Measurements from ENCODE around the gene CLK2.
"Not testable (repeated sequence)": the region's sequence is repeated elsewhere in the genome, so short reads cannot be mapped to it uniquely, and the experiment has no call there.

DNA sequence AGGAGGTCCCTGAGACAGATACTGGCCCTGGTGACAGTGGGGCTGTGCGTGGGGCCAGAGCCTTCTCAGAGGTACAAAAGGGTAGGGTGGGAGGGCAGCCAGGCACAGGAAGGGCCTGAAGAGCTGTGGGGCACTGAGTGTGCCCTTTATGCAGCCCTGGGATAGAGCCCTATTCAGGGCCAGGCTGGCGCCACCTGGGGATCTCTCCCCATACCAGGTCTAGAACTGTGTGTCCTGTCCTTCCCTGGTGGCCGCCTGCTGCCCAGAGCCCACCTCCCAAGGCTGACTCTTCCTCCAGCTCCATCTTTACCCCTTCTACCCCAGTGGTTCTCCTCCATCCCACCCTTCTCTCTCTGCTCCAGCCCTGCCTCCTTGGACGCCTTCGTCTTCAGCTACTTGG, 39.8 kb downstream of the CLK2 start:
- TF ChIP-seq EZH2phosphoT487 (IDR thresholded peaks at IDR 0.05; ENCODE audit: unreplicated experiment); EZH2 (IDR thresholded peaks at IDR 0.05; ENCODE audit: low read depth, unreplicated experiment); CREB1 (CRISPR knock-in tag; IDR thresholded peaks at IDR 0.05; ENCODE audit: low read depth); POLR2AphosphoS5 (IDR thresholded peaks at IDR 0.05; ENCODE audit: low read depth); ZNF331 (CRISPR knock-in tag; IDR thresholded peaks at IDR 0.05; ENCODE audit: low read depth); ZNF114 (CRISPR knock-in tag; IDR thresholded peaks at IDR 0.05); JUNB (IDR thresholded peaks at IDR 0.05; ENCODE audit: unreplicated experiment); NANOG (IDR thresholded peaks at IDR 0.05; ENCODE audit: borderline replicate concordance): not testable (repeated sequence)
- TF ChIP-seq, protein P1, sequence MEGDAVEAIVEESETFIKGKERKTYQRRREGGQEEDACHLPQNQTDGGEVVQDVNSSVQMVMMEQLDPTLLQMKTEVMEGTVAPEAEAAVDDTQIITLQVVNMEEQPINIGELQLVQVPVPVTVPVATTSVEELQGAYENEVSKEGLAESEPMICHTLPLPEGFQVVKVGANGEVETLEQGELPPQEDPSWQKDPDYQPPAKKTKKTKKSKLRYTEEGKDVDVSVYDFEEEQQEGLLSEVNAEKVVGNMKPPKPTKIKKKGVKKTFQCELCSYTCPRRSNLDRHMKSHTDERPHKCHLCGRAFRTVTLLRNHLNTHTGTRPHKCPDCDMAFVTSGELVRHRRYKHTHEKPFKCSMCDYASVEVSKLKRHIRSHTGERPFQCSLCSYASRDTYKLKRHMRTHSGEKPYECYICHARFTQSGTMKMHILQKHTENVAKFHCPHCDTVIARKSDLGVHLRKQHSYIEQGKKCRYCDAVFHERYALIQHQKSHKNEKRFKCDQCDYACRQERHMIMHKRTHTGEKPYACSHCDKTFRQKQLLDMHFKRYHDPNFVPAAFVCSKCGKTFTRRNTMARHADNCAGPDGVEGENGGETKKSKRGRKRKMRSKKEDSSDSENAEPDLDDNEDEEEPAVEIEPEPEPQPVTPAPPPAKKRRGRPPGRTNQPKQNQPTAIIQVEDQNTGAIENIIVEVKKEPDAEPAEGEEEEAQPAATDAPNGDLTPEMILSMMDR (conservative IDR thresholded peaks at IDR 0.05; ENCODE audit: low read depth in 2 of 2) = not testable (repeated sequence)
- TF ChIP-seq, protein P2, sequence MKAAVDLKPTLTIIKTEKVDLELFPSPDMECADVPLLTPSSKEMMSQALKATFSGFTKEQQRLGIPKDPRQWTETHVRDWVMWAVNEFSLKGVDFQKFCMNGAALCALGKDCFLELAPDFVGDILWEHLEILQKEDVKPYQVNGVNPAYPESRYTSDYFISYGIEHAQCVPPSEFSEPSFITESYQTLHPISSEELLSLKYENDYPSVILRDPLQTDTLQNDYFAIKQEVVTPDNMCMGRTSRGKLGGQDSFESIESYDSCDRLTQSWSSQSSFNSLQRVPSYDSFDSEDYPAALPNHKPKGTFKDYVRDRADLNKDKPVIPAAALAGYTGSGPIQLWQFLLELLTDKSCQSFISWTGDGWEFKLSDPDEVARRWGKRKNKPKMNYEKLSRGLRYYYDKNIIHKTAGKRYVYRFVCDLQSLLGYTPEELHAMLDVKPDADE (IDR thresholded peaks at IDR 0.05) = not testable (repeated sequence)
- TF ChIP-seq, protein P3, sequence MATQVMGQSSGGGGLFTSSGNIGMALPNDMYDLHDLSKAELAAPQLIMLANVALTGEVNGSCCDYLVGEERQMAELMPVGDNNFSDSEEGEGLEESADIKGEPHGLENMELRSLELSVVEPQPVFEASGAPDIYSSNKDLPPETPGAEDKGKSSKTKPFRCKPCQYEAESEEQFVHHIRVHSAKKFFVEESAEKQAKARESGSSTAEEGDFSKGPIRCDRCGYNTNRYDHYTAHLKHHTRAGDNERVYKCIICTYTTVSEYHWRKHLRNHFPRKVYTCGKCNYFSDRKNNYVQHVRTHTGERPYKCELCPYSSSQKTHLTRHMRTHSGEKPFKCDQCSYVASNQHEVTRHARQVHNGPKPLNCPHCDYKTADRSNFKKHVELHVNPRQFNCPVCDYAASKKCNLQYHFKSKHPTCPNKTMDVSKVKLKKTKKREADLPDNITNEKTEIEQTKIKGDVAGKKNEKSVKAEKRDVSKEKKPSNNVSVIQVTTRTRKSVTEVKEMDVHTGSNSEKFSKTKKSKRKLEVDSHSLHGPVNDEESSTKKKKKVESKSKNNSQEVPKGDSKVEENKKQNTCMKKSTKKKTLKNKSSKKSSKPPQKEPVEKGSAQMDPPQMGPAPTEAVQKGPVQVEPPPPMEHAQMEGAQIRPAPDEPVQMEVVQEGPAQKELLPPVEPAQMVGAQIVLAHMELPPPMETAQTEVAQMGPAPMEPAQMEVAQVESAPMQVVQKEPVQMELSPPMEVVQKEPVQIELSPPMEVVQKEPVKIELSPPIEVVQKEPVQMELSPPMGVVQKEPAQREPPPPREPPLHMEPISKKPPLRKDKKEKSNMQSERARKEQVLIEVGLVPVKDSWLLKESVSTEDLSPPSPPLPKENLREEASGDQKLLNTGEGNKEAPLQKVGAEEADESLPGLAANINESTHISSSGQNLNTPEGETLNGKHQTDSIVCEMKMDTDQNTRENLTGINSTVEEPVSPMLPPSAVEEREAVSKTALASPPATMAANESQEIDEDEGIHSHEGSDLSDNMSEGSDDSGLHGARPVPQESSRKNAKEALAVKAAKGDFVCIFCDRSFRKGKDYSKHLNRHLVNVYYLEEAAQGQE (IDR thresholded peaks at IDR 0.05; ENCODE audit: unreplicated experiment) = not testable (repeated sequence)
- TF ChIP-seq, protein P4, sequence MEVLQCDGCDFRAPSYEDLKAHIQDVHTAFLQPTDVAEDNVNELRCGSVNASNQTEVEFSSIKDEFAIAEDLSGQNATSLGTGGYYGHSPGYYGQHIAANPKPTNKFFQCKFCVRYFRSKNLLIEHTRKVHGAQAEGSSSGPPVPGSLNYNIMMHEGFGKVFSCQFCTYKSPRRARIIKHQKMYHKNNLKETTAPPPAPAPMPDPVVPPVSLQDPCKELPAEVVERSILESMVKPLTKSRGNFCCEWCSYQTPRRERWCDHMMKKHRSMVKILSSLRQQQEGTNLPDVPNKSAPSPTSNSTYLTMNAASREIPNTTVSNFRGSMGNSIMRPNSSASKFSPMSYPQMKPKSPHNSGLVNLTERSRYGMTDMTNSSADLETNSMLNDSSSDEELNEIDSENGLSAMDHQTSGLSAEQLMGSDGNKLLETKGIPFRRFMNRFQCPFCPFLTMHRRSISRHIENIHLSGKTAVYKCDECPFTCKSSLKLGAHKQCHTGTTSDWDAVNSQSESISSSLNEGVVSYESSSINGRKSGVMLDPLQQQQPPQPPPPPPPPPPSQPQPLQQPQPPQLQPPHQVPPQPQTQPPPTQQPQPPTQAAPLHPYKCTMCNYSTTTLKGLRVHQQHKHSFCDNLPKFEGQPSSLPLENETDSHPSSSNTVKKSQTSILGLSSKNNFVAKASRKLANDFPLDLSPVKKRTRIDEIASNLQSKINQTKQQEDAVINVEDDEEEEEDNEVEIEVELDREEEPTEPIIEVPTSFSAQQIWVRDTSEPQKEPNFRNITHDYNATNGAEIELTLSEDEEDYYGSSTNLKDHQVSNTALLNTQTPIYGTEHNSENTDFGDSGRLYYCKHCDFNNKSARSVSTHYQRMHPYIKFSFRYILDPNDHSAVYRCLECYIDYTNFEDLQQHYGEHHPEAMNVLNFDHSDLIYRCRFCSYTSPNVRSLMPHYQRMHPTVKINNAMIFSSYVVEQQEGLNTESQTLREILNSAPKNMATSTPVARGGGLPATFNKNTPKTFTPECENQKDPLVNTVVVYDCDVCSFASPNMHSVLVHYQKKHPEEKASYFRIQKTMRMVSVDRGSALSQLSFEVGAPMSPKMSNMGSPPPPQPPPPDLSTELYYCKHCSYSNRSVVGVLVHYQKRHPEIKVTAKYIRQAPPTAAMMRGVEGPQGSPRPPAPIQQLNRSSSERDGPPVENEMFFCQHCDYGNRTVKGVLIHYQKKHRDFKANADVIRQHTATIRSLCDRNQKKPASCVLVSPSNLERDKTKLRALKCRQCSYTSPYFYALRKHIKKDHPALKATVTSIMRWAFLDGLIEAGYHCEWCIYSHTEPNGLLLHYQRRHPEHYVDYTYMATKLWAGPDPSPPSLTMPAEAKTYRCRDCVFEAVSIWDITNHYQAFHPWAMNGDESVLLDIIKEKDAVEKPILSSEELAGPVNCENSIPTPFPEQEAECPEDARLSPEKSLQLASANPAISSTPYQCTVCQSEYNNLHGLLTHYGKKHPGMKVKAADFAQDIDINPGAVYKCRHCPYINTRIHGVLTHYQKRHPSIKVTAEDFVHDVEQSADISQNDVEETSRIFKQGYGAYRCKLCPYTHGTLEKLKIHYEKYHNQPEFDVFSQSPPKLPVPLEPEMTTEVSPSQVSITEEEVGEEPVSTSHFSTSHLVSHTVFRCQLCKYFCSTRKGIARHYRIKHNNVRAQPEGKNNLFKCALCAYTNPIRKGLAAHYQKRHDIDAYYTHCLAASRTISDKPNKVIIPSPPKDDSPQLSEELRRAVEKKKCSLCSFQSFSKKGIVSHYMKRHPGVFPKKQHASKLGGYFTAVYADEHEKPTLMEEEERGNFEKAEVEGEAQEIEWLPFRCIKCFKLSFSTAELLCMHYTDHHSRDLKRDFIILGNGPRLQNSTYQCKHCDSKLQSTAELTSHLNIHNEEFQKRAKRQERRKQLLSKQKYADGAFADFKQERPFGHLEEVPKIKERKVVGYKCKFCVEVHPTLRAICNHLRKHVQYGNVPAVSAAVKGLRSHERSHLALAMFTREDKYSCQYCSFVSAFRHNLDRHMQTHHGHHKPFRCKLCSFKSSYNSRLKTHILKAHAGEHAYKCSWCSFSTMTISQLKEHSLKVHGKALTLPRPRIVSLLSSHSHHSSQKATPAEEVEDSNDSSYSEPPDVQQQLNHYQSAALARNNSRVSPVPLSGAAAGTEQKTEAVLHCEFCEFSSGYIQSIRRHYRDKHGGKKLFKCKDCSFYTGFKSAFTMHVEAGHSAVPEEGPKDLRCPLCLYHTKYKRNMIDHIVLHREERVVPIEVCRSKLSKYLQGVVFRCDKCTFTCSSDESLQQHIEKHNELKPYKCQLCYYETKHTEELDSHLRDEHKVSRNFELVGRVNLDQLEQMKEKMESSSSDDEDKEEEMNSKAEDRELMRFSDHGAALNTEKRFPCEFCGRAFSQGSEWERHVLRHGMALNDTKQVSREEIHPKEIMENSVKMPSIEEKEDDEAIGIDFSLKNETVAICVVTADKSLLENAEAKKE (CRISPR knock-in tag; IDR thresholded peaks at IDR 0.05) = not testable (repeated sequence)
